ENCODE results near the gene TMEM245. TPM values are rescaled to one million over a fixed set of nuclear protein-coding genes. Genes with fewer than 3 reads are reported as not detected.

The TMEM245 gene
- total RNA-seq, 1 donor from 2014 or later = 52.2 TPM

DNA sequence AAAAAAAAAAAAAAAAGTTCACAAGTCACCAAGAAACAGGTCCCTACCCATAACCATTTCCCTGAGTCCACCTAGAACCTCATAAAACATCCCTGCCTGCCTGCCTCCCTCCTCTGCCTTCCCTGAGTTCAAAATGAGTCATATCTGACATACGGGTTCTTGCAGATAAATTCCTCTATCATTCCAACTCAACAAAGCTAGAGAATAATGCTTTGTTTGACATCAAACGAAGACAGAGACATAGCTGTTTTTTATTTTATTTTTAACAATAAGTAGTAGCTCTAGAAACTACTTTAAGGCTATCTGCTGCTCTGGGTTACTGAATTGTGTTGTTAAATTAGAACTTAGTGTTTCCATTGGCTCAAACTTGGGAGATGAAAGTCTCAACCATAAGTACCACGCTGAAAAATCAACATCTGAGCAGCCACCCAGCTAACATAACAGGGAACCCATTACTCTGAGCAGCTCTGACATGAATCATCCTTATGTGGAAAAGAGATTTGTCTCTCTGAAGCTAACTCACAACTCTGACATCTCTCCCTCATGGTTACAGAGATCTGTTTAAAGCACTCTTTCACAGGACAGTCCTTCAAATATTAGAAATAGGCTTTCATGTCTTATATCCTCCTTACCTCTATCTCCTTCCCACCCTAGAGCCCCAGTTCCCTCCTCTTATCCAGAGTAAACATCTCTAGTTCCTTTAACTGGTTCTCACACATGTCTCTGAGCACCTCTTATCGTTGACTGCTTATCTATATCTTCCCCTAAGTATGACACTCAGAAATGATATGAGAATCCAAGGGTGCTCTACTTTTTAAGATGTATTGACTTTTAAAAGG is 12.1 kb downstream of the TMEM245 start:
- TF ChIP-seq, protein P1, sequence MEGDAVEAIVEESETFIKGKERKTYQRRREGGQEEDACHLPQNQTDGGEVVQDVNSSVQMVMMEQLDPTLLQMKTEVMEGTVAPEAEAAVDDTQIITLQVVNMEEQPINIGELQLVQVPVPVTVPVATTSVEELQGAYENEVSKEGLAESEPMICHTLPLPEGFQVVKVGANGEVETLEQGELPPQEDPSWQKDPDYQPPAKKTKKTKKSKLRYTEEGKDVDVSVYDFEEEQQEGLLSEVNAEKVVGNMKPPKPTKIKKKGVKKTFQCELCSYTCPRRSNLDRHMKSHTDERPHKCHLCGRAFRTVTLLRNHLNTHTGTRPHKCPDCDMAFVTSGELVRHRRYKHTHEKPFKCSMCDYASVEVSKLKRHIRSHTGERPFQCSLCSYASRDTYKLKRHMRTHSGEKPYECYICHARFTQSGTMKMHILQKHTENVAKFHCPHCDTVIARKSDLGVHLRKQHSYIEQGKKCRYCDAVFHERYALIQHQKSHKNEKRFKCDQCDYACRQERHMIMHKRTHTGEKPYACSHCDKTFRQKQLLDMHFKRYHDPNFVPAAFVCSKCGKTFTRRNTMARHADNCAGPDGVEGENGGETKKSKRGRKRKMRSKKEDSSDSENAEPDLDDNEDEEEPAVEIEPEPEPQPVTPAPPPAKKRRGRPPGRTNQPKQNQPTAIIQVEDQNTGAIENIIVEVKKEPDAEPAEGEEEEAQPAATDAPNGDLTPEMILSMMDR (IDR thresholded peaks at IDR 0.05; ENCODE audit: insufficient read depth, low read depth, low read length) = no peak
- TF ChIP-seq EZH2 (IDR thresholded peaks at IDR 0.05; ENCODE audit: insufficient read depth, low read length) = no peak
- Mint-ChIP-seq H3K4me3 (ENCODE audit: unreplicated experiment) (peak overlapping the region; percentile 66), H3K27ac (ENCODE audit: unreplicated experiment) (peak overlapping the region; percentile 98), H3K36me3 (ENCODE audit: low read depth, unreplicated experiment) (peaks cover 3% of the 10 kb centered on the region), H3K9me3 (ENCODE audit: unreplicated experiment) (no peaks in the 10 kb centered on the region), H3K4me1 (ENCODE audit: low read depth, unreplicated experiment) (peaks cover 48% of the 10 kb centered on the region), H3K27me3 (ENCODE audit: low read depth, unreplicated experiment) (no peaks in the 10 kb centered on the region)
- peaks cover 83% of the 10 kb centered on the region for H3K79me2 ChIP-seq (ENCODE audit: insufficient read depth, low read length)
- peak overlapping the region; percentile 42 for H3K4me3 ChIP-seq (ENCODE audit: insufficient read depth, low read depth, low read length)
- H3K4me2 ChIP-seq (ENCODE audit: low read length) = peak overlapping the region; percentile 83
- H3K4me1 ChIP-seq (ENCODE audit: insufficient read depth, low read length) = peaks cover 34% of the 10 kb centered on the region
- no peaks in the 10 kb centered on the region for H3K27me3 ChIP-seq (ENCODE audit: insufficient read depth, low read length)
- H3K9me3 ChIP-seq (ENCODE audit: insufficient read depth, low read depth, low read length) = no peaks in the 10 kb centered on the region
- H4K20me1 ChIP-seq (ENCODE audit: insufficient read depth, low read length) = peaks cover 10% of the 10 kb centered on the region
- peak overlapping the region; percentile 94 for H3K27ac ChIP-seq (ENCODE audit: low read depth, low read length)
- DNase-seq (ENCODE audit: low read depth) = peak; percentile 75
- peaks cover 4% of the 10 kb centered on the region for H3K36me3 ChIP-seq (ENCODE audit: insufficient read depth, low read length)
- peak overlapping the region; percentile 76 for H3K9ac ChIP-seq (ENCODE audit: low read length)
- peak overlapping the region; percentile 32 for H2AFZ ChIP-seq (ENCODE audit: low read depth, low read length)
- FAIRE-seq = no peak

DNA sequence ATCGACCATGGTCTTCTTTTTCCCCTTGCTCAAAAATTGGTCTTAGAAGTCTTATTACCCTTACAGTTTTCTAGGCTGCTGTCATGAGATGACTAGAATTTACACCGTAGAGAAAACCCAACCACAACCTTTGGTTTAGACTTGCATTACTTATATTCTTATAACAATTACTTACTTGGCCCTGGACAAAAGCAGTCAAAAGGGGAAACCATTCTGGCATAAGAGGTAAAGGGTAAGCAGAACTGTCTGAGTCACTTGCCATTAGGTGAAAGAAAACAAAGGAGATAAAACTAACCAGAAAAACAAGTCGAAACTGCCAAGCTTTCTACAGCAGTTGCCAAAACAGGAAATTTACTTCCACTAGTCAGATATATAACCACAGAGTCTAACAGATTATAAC is 17.9 kb downstream of the TMEM245 start:
- Histone ChIP-seq H3K36me3 (ENCODE audit: insufficient read depth, low read length) (peaks cover 4% of the 10 kb centered on the region), H3K27ac (ENCODE audit: low read depth, low read length) (no peak overlapping the region), H3K4me1 (ENCODE audit: insufficient read depth, low read length) (peaks cover 28% of the 10 kb centered on the region), H3K27me3 (ENCODE audit: insufficient read depth, low read length) (no peaks in the 10 kb centered on the region), H2AFZ (ENCODE audit: low read depth, low read length) (no peak overlapping the region), H3K9ac (ENCODE audit: low read length) (no peak overlapping the region), H3K4me2 (ENCODE audit: low read length) (peak overlapping the region; percentile 24), H4K20me1 (ENCODE audit: insufficient read depth, low read length) (peaks cover 56% of the 10 kb centered on the region), H3K4me3 (ENCODE audit: insufficient read depth, low read depth, low read length) (no peak overlapping the region), H3K79me2 (ENCODE audit: insufficient read depth, low read length) (peaks cover 80% of the 10 kb centered on the region), H3K9me3 (ENCODE audit: insufficient read depth, low read depth, low read length) (no peaks in the 10 kb centered on the region)
- H3K36me3 Mint-ChIP-seq (ENCODE audit: low read depth, unreplicated experiment) = peaks cover 3% of the 10 kb centered on the region
- DNase-seq (ENCODE audit: low read depth) (peak; percentile 97), FAIRE-seq (no peak)
- H3K27ac Mint-ChIP-seq (ENCODE audit: unreplicated experiment) = no peak overlapping the region
- no peak overlapping the region for H3K4me3 Mint-ChIP-seq (ENCODE audit: unreplicated experiment)
- H3K9me3 Mint-ChIP-seq (ENCODE audit: unreplicated experiment) = no peaks in the 10 kb centered on the region
- H3K4me1 Mint-ChIP-seq (ENCODE audit: low read depth, unreplicated experiment) = peaks cover 34% of the 10 kb centered on the region
- no peaks in the 10 kb centered on the region for H3K27me3 Mint-ChIP-seq (ENCODE audit: low read depth, unreplicated experiment)
- TF ChIP-seq, protein P1 (IDR thresholded peaks at IDR 0.05; ENCODE audit: insufficient read depth, low read depth, low read length) = no peak
- no peak for TF ChIP-seq EZH2 (IDR thresholded peaks at IDR 0.05; ENCODE audit: insufficient read depth, low read length)

DNA sequence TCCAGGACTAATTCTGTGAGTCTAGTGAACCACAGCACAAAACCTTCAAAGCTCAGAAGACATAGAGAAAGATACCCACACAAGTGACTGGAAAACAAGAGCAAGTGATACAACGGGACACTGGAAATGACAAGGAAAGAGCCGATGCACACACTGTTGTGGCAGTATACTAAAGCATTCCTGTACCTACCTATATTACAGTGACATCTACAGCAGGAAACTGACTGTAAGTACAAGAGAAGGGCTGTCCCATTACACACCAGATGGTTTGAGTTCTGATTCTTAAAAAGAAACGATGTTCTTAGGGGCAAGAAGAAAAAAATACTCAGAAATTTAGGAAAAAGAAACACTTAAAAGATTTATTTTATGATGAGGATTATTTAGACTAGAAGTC is 18.5 kb downstream of the TMEM245 start:
- no peaks in the 10 kb centered on the region for H3K27me3 Mint-ChIP-seq (ENCODE audit: low read depth, unreplicated experiment)
- no peak overlapping the region for H3K27ac ChIP-seq (ENCODE audit: low read depth, low read length)
- H3K4me2 ChIP-seq (ENCODE audit: low read length) = no peak overlapping the region
- no peak overlapping the region for H2AFZ ChIP-seq (ENCODE audit: low read depth, low read length)
- no peaks in the 10 kb centered on the region for H3K9me3 Mint-ChIP-seq (ENCODE audit: unreplicated experiment)
- no peak overlapping the region for H3K4me3 Mint-ChIP-seq (ENCODE audit: unreplicated experiment)
- peaks cover 80% of the 10 kb centered on the region for H3K79me2 ChIP-seq (ENCODE audit: insufficient read depth, low read length)
- DNase-seq (ENCODE audit: low read depth) (no peak), FAIRE-seq (no peak)
- H3K36me3 Mint-ChIP-seq (ENCODE audit: low read depth, unreplicated experiment) = peaks cover 3% of the 10 kb centered on the region
- H3K27me3 ChIP-seq (ENCODE audit: insufficient read depth, low read length) = no peaks in the 10 kb centered on the region
- TF ChIP-seq, protein P1 (IDR thresholded peaks at IDR 0.05; ENCODE audit: insufficient read depth, low read depth, low read length) = no peak
- no peak for TF ChIP-seq EZH2 (IDR thresholded peaks at IDR 0.05; ENCODE audit: insufficient read depth, low read length)
- peaks cover 4% of the 10 kb centered on the region for H3K36me3 ChIP-seq (ENCODE audit: insufficient read depth, low read length)
- H4K20me1 ChIP-seq (ENCODE audit: insufficient read depth, low read length) = peaks cover 59% of the 10 kb centered on the region
- H3K9ac ChIP-seq (ENCODE audit: low read length) = no peak overlapping the region
- H3K27ac Mint-ChIP-seq (ENCODE audit: unreplicated experiment) = no peak overlapping the region
- no peak overlapping the region for H3K4me3 ChIP-seq (ENCODE audit: insufficient read depth, low read depth, low read length)
- H3K4me1 ChIP-seq (ENCODE audit: insufficient read depth, low read length) = peaks cover 28% of the 10 kb centered on the region
- H3K9me3 ChIP-seq (ENCODE audit: insufficient read depth, low read depth, low read length) = no peaks in the 10 kb centered on the region
- H3K4me1 Mint-ChIP-seq (ENCODE audit: low read depth, unreplicated experiment) = peaks cover 33% of the 10 kb centered on the region
